ENCODE results near the gene DHRSX.

Gene DHRSX

GRCh38 chrX:2446815-2447214, 54.0 kb downstream of the DHRSX start:
- peaks cover 4% of the 10 kb centered on the region; the same call in 1 of the 2 replicates for H3K36me3 ChIP-seq (ENCODE audit: control insufficient read depth, low read length)
- no peaks in the 10 kb centered on the region for H3F3A ChIP-seq (ENCODE audit: control insufficient read depth, insufficient read depth)
- H3K27ac ChIP-seq (ENCODE audit: low read depth, low read length) = no peak overlapping the region
- no peak overlapping the region for H3K4me3 ChIP-seq (ENCODE audit: low read length)
- H3K79me2 ChIP-seq (ENCODE audit: control insufficient read depth, low read length) = peaks cover 38% of the 10 kb centered on the region
- no peaks in the 10 kb centered on the region for H3K9me2 ChIP-seq (replicated peaks; ENCODE audit: control insufficient read depth, low read length)
- TF ChIP-seq CTCF (IDR thresholded peaks at IDR 0.05; ENCODE audit: low read depth, low read length, poor library complexity, severe bottlenecking) = no peak
- no peak for TF ChIP-seq EZH2phosphoT487 (IDR thresholded peaks at IDR 0.05; ENCODE audit: borderline replicate concordance, low read length)
- no peaks in the 10 kb centered on the region for H4K20me1 ChIP-seq (ENCODE audit: control insufficient read depth, insufficient read depth, low read depth, low read length)
- peaks cover 27% of the 10 kb centered on the region for H3K4me1 ChIP-seq (ENCODE audit: control insufficient read depth, low read length)
- no peak overlapping the region for H3K4me2 ChIP-seq (ENCODE audit: low read length)
- H3K9me3 ChIP-seq (ENCODE audit: control insufficient read depth, insufficient read depth, low read length) = no peaks in the 10 kb centered on the region
- no peaks in the 10 kb centered on the region for H3K27me3 ChIP-seq (ENCODE audit: control insufficient read depth, low read length)

GRCh38 chrX:2445662-2446623, 54.8 kb downstream of the DHRSX start:
- TF ChIP-seq EZH2phosphoT487 (IDR thresholded peaks at IDR 0.05; ENCODE audit: borderline replicate concordance, low read length) (no peak), CTCF (IDR thresholded peaks at IDR 0.05; ENCODE audit: low read depth, low read length, poor library complexity, severe bottlenecking) (no peak)
- no peaks in the 10 kb centered on the region for H3F3A ChIP-seq (ENCODE audit: control insufficient read depth, insufficient read depth)
- no peak overlapping the region for H3K4me3 ChIP-seq (ENCODE audit: low read length)
- peaks cover 19% of the 10 kb centered on the region for H3K4me1 ChIP-seq (ENCODE audit: control insufficient read depth, low read length)
- no peaks in the 10 kb centered on the region for H3K27me3 ChIP-seq (ENCODE audit: control insufficient read depth, low read length)
- H4K20me1 ChIP-seq (ENCODE audit: control insufficient read depth, insufficient read depth, low read depth, low read length) = no peaks in the 10 kb centered on the region
- H3K79me2 ChIP-seq (ENCODE audit: control insufficient read depth, low read length) = peaks cover 33% of the 10 kb centered on the region
- H3K9me3 ChIP-seq (ENCODE audit: control insufficient read depth, insufficient read depth, low read length) = no peaks in the 10 kb centered on the region
- no peaks in the 10 kb centered on the region for H3K9me2 ChIP-seq (replicated peaks; ENCODE audit: control insufficient read depth, low read length)
- H3K4me2 ChIP-seq (ENCODE audit: low read length) = no peak overlapping the region
- peaks cover 6% of the 10 kb centered on the region; the same call in 1 of the 2 replicates for H3K36me3 ChIP-seq (ENCODE audit: control insufficient read depth, low read length)
- H3K27ac ChIP-seq (ENCODE audit: low read depth, low read length) = no peak overlapping the region

DNA sequence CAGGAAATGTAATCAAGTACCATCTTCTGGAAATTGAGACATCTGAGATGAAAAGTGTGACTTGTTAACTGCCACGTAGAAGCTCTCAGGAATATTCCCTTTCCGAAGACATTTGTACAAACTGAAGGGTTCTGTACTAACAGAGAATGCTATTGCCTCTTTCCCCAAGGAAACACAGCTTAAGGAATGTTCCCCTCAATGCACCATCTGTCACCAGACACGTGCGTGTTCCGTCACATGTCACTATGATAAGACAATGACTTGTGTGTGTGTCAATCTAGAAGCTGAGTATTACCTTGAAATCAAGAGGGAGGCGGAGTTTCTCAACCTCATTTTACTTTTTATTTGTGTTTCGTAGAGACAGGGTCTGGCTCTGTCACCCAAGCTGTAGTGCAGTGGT, 58.1 kb downstream of the DHRSX start:
- Histone ChIP-seq H3K9me3 (ENCODE audit: control insufficient read depth, insufficient read depth, low read length) (no peaks in the 10 kb centered on the region), H3K27ac (ENCODE audit: low read depth, low read length) (no peak overlapping the region), H3K4me3 (ENCODE audit: low read length) (no peak overlapping the region), H3K36me3 (ENCODE audit: control insufficient read depth, low read length) (peaks cover 10% of the 10 kb centered on the region; the same call in 1 of the 2 replicates), H3K9me2 (replicated peaks; ENCODE audit: control insufficient read depth, low read length) (no peaks in the 10 kb centered on the region), H3K4me1 (ENCODE audit: control insufficient read depth, low read length) (no peaks in the 10 kb centered on the region), H3K4me2 (ENCODE audit: low read length) (no peak overlapping the region), H4K20me1 (ENCODE audit: control insufficient read depth, insufficient read depth, low read depth, low read length) (no peaks in the 10 kb centered on the region), H3K27me3 (ENCODE audit: control insufficient read depth, low read length) (no peaks in the 10 kb centered on the region), H3F3A (ENCODE audit: control insufficient read depth, insufficient read depth) (no peaks in the 10 kb centered on the region), H3K79me2 (ENCODE audit: control insufficient read depth, low read length) (peaks cover 24% of the 10 kb centered on the region)
- TF ChIP-seq CTCF (IDR thresholded peaks at IDR 0.05; ENCODE audit: low read depth, low read length, poor library complexity, severe bottlenecking) (no peak), EZH2phosphoT487 (IDR thresholded peaks at IDR 0.05; ENCODE audit: borderline replicate concordance, low read length) (no peak)
